Caco-2 (cell line): ENCODE measurements around the gene PRRG2. TPM values are rescaled to one million over a fixed set of nuclear protein-coding genes. Genes with fewer than 3 reads are reported as not detected.

Experiments used
- BruUV-seq: library from RNA; stranded (reverse); fragments of 400-500 nt; replicated peaks from 2 replicates; lab custom pipeline; 2021; lab: Mats Ljungman, UMichigan
- CTCF ChIA-PET: fragments of 300-600 bp; sonication (Branson Sonifier 250); formaldehyde crosslinking; loops from one replicate; lab custom pipeline; 2022; ENCODE audit warnings: antibody characterized with exemption; lab: Charles Lee
- POLR2A ChIA-PET: fragments of 300-600 bp; sonication (Branson Sonifier 250); formaldehyde crosslinking; loops from one replicate; lab custom pipeline; 2022; ENCODE audit warnings: antibody characterized with exemption; lab: Charles Lee
- DNase-seq, 2 experiments: peaks; one replicate each; pipeline versions ENCODE4 v3.0.0 to v3.0.0-alpha.2; 2020 to 2022
- H3K27me3 ChIP-seq: replicated peaks from 2 replicates; pipeline ENCODE4 v1.6.0; 2011; ENCODE audit warnings: low read length; ENCODE audit not compliant: control insufficient read depth, insufficient read depth
- H3K36me3 ChIP-seq: 2 replicates; pipeline ENCODE4 v1.5.1; 2011; ENCODE audit warnings: low read length; ENCODE audit not compliant: control insufficient read depth, insufficient read depth
- H3K4me1 ChIP-seq: fragments of 250-450 bp; sonication (Bioruptor Pico); 2 replicates; pipeline ENCODE4 v1.5.1; 2020; ENCODE audit warnings: mild to moderate bottlenecking
- H3K4me3 ChIP-seq: 2 replicates; pipeline ENCODE4 v1.5.1; 2011; ENCODE audit warnings: low read depth, mild to moderate bottlenecking, control low read depth, low read length
- H3K9me3 ChIP-seq: fragments of 250-450 bp; sonication (Bioruptor Pico); 2 replicates; pipeline ENCODE4 v1.5.1; 2020; ENCODE audit warnings: mild to moderate bottlenecking, moderate library complexity
- H3K27ac Mint-ChIP-seq: one replicate; pipeline ENCODE4 v1.8.0; 2022; ENCODE audit warnings: mixed read lengths; ENCODE audit not compliant: unreplicated experiment
- H3K27me3 Mint-ChIP-seq: one replicate; pipeline ENCODE4 v1.8.0; 2022; ENCODE audit warnings: mixed read lengths; ENCODE audit not compliant: insufficient read depth, unreplicated experiment
- H3K36me3 Mint-ChIP-seq: one replicate; pipeline ENCODE4 v1.8.0; 2022; ENCODE audit warnings: mild to moderate bottlenecking, mixed read lengths; ENCODE audit not compliant: insufficient read depth, unreplicated experiment
- H3K4me1 Mint-ChIP-seq: one replicate; pipeline ENCODE4 v1.8.0; 2022; ENCODE audit warnings: low read depth, mixed read lengths; ENCODE audit not compliant: unreplicated experiment
- H3K4me3 Mint-ChIP-seq: one replicate; pipeline ENCODE4 v1.8.0; 2022; ENCODE audit warnings: mild to moderate bottlenecking, moderate library complexity, mixed read lengths; ENCODE audit not compliant: unreplicated experiment
- H3K9me3 Mint-ChIP-seq: one replicate; pipeline ENCODE4 v1.8.0; 2022; ENCODE audit warnings: mixed read lengths; ENCODE audit not compliant: unreplicated experiment
- CTCF ChIP-seq, 2 experiments: fragments of 200-600 bp in 1 of 2; IDR thresholded peaks; 1 replicate in 1 of 2; 2 replicates in 1 of 2; pipeline versions ENCODE4 v1.5.1 to v1.8.0; 2011 to 2022; ENCODE audit warnings: antibody characterized with exemption in 1 of 2, control low read depth in 1 of 2, inconsistent platforms in 1 of 2, low read depth in 1 of 2, low read length in 1 of 2, mild to moderate bottlenecking in 1 of 2, moderate library complexity in 1 of 2; ENCODE audit not compliant: insufficient read depth in 1 of 2, severe bottlenecking in 1 of 2, unreplicated experiment in 1 of 2
- intact Hi-C: fragments of 100-400 bp; cut with micrococcal nuclease; formaldehyde crosslinking; loops from one replicate; pipeline ENCODE4 v1.10.0; 2022; ENCODE audit not compliant: unreplicated experiment
- total RNA-seq: library from RNA; stranded (reverse); gene quantifications from 2 replicates; pipeline ENCODE4 v1.2.3, GENCODE V29; 2022

Gene PRRG2
- total RNA-seq, 1 experiment from 2014 or later: 7.7 TPM

- Histone ChIP-seq H3K9me3 (no peaks in the 10 kb centered on the region), H3K4me3 (no peak overlapping the region), H3K36me3 (peaks cover 1% of the 10 kb centered on the region), H3K4me1 (peaks cover 10% of the 10 kb centered on the region), H3K27me3 (no peaks in the 10 kb centered on the region)
- H3K36me3 Mint-ChIP-seq: peaks cover 49% of the 10 kb centered on the region
- peaks cover 29% of the 10 kb centered on the region for H3K4me1 Mint-ChIP-seq
- H3K27me3 Mint-ChIP-seq: no peaks in the 10 kb centered on the region
- ChIA-PET POLR2A (interaction anchor here (0.6 to 1.2 kb wide), 2 partner anchors 13 to 47 kb away, joined by 6 to 10 read pairs; partner anchors contain the start of gene RRAS), CTCF (interaction anchor here (0.6 to 1.3 kb wide), 3 partner anchors 27 to 86 kb away, joined by 3 to 5 read pairs (median 3); partner anchors contain the start of gene RRAS)
- peak overlapping the region; percentile 74 for H3K4me3 Mint-ChIP-seq
- no peaks in the 10 kb centered on the region for H3K9me3 Mint-ChIP-seq
- intact Hi-C loops: no loop called here
- no peak for TF ChIP-seq CTCF (IDR thresholded peaks at IDR 0.05; ENCODE audit: insufficient read depth in 1 of 2, low read depth in 1 of 2, low read length in 1 of 2, severe bottlenecking in 1 of 2, unreplicated experiment in 1 of 2)
- peak; percentile 79 to 86 for DNase-seq
- no TSS peak for BruUV-seq
- peak overlapping the region; percentile 27 for H3K27ac Mint-ChIP-seq
Measured at GRCh38 chr19:49593233-49594113, 12.4 kb downstream of the PRRG2 start.

GRCh38 chr19:49594157-49594992 lies 13.3 kb downstream of the PRRG2 start:
- Histone ChIP-seq H3K27me3 (no peaks in the 10 kb centered on the region), H3K4me3 (no peak overlapping the region), H3K9me3 (no peaks in the 10 kb centered on the region), H3K36me3 (peaks cover 2% of the 10 kb centered on the region), H3K4me1 (peaks cover 10% of the 10 kb centered on the region)
- Mint-ChIP-seq H3K4me3 (peak overlapping the region; percentile 74), H3K27me3 (no peaks in the 10 kb centered on the region), H3K36me3 (peaks cover 56% of the 10 kb centered on the region), H3K4me1 (peaks cover 29% of the 10 kb centered on the region), H3K27ac (peak overlapping the region; percentile 27), H3K9me3 (no peaks in the 10 kb centered on the region)
- DNase-seq: no peak
- ChIA-PET CTCF (interaction anchor here (0.7 to 1.3 kb wide), 2 partner anchors 26 to 46 kb away, joined by 3 to 5 read pairs; partner anchors contain the start of gene RRAS), POLR2A (no interaction called here)
- intact Hi-C loops: no loop called here
- TF ChIP-seq CTCF (IDR thresholded peaks at IDR 0.05; ENCODE audit: insufficient read depth in 1 of 2, low read depth in 1 of 2, low read length in 1 of 2, severe bottlenecking in 1 of 2, unreplicated experiment in 1 of 2): no peak
- no TSS peak for BruUV-seq
